HEK293 (cell line): Measurements from ENCODE around the gene IP6K2.

Experiments used
- CTCF ChIA-PET: fragments of 350-600 bp; formaldehyde crosslinking; extraction: SDS; loops from one replicate; lab custom pipeline; 2021; ENCODE audit warnings: antibody characterized with exemption; lab: Yijun Ruan, JAX
- POLR2A ChIA-PET: fragments of 300-600 bp; formaldehyde crosslinking; extraction: SDS; loops from one replicate; lab custom pipeline; 2020; ENCODE audit warnings: antibody characterized with exemption, inconsistent platforms; lab: Yijun Ruan, JAX
- H3K27ac ChIP-seq: fragments of 200-500 bp; sonication (Bioruptor generic); 2 replicates; pipeline ENCODE4 v1.5.1; 2014; ENCODE audit warnings: low read depth, low read length, control low read depth, inconsistent platforms; ENCODE audit errors: extremely low read depth
- H3K36me3 ChIP-seq, 2 experiments: fragments of 200-500 bp in 1 of 2; sonication (Bioruptor generic) in 1 of 2; 1 replicate in 1 of 2; 2 replicates in 1 of 2; pipeline ENCODE4 v1.5.1; 2014 to 2017; ENCODE audit warnings: inconsistent platforms in 2 of 2, low read length in 2 of 2; ENCODE audit not compliant: control insufficient read depth in 2 of 2, insufficient read depth in 1 of 2
- H3K4me1 ChIP-seq: fragments of 200-500 bp; sonication (Bioruptor generic); 2 replicates; pipeline ENCODE4 v1.5.1; 2014; ENCODE audit warnings: mild to moderate bottlenecking, low read length, inconsistent platforms; ENCODE audit not compliant: control insufficient read depth, insufficient read depth
- H3K4me3 ChIP-seq: 2 replicates; pipeline ENCODE4 v1.5.1; 2011; ENCODE audit warnings: low read depth, mild to moderate bottlenecking, control low read depth, low read length, moderate library complexity
- H3K9me3 ChIP-seq: fragments of 200-500 bp; sonication (Bioruptor generic); 2 replicates; pipeline ENCODE4 v1.5.1; 2014; ENCODE audit warnings: low read depth, low read length, inconsistent platforms; ENCODE audit not compliant: control insufficient read depth, insufficient read depth
- GFI1B ChIP-seq: fragments of 450-650 bp; formaldehyde crosslinking; IDR thresholded peaks from 2 replicates; pipeline ENCODE4 v1.5.1; 2016; ENCODE audit warnings: missing biosample characterization, missing genetic modification characterization
- HOXC10 ChIP-seq: sonication (generic); formaldehyde crosslinking; IDR thresholded peaks from 2 replicates; pipeline ENCODE4 v1.8.1; 2023; ENCODE audit warnings: mild to moderate bottlenecking, missing genetic modification reagents
- KLF16 ChIP-seq: fragments of 450-650 bp; formaldehyde crosslinking; IDR thresholded peaks from 2 replicates; pipeline ENCODE4 v1.5.1; 2017; ENCODE audit warnings: missing biosample characterization, missing genetic modification characterization
- MEIS1 ChIP-seq: sonication (generic); formaldehyde crosslinking; IDR thresholded peaks from 2 replicates; pipeline ENCODE4 v1.8.1; 2022; ENCODE audit warnings: missing genetic modification reagents, mild to moderate bottlenecking, borderline replicate concordance
- MZF1 ChIP-seq: fragments of 450-650 bp; formaldehyde crosslinking; IDR thresholded peaks from 2 replicates; pipeline ENCODE4 v1.5.1; 2017; ENCODE audit warnings: missing biosample characterization, missing genetic modification characterization, borderline replicate concordance
- PATZ1 ChIP-seq: fragments of 450-650 bp; formaldehyde crosslinking; IDR thresholded peaks from 2 replicates; pipeline ENCODE4 v1.5.1; 2016; ENCODE audit warnings: missing biosample characterization, missing genetic modification characterization
- SP2 ChIP-seq: fragments of 450-650 bp; formaldehyde crosslinking; IDR thresholded peaks from 2 replicates; pipeline ENCODE4 v1.5.1; 2016; ENCODE audit warnings: missing biosample characterization, missing genetic modification characterization
- SP7 ChIP-seq: fragments of 450-650 bp; formaldehyde crosslinking; IDR thresholded peaks from 2 replicates; pipeline ENCODE4 v1.5.1; 2016; ENCODE audit warnings: missing biosample characterization, missing genetic modification characterization
- TSHZ1 ChIP-seq: fragments of 450-650 bp; formaldehyde crosslinking; IDR thresholded peaks from 2 replicates; pipeline ENCODE4 v1.5.1; 2016; ENCODE audit warnings: missing biosample characterization, missing genetic modification characterization, borderline replicate concordance
- ZBTB10 ChIP-seq: fragments of 450-650 bp; formaldehyde crosslinking; IDR thresholded peaks from 2 replicates; pipeline ENCODE4 v1.5.1; 2016; ENCODE audit warnings: missing biosample characterization, missing genetic modification characterization
- ZNF114 ChIP-seq: fragments of 450-650 bp; formaldehyde crosslinking; IDR thresholded peaks from 2 replicates; pipeline ENCODE4 v1.5.0; 2017; ENCODE audit warnings: missing biosample characterization, missing genetic modification characterization
- ZNF132 ChIP-seq: fragments of 450-650 bp; formaldehyde crosslinking; IDR thresholded peaks from 2 replicates; pipeline ENCODE4 v1.5.1; 2017; ENCODE audit warnings: missing biosample characterization, missing genetic modification characterization, borderline replicate concordance
- ZNF140 ChIP-seq: fragments of 450-650 bp; formaldehyde crosslinking; IDR thresholded peaks from 2 replicates; pipeline ENCODE4 v1.5.1; 2016; ENCODE audit warnings: missing biosample characterization, missing genetic modification characterization
- ZNF175 ChIP-seq: fragments of 450-650 bp; formaldehyde crosslinking; IDR thresholded peaks from 2 replicates; pipeline ENCODE4 v1.5.1; 2016; ENCODE audit warnings: missing biosample characterization, missing genetic modification characterization
- ZNF211 ChIP-seq: fragments of 450-650 bp; formaldehyde crosslinking; IDR thresholded peaks from 2 replicates; pipeline ENCODE4 v1.5.1; 2016; ENCODE audit warnings: low read depth, missing biosample characterization, missing genetic modification characterization
- ZNF324 ChIP-seq: fragments of 450-650 bp; formaldehyde crosslinking; IDR thresholded peaks from 2 replicates; pipeline ENCODE4 v1.5.1; 2016; ENCODE audit warnings: missing biosample characterization, missing genetic modification characterization
- ZNF354C ChIP-seq: fragments of 450-650 bp; formaldehyde crosslinking; IDR thresholded peaks from 2 replicates; pipeline ENCODE4 v1.5.1; 2016; ENCODE audit warnings: missing biosample characterization, missing genetic modification characterization, low read depth, borderline replicate concordance
- ZNF433 ChIP-seq: fragments of 450-650 bp; formaldehyde crosslinking; IDR thresholded peaks from 2 replicates; pipeline ENCODE4 v1.5.1; 2016; ENCODE audit warnings: missing biosample characterization, missing genetic modification characterization, low read depth
- ZNF639 ChIP-seq: fragments of 450-650 bp; formaldehyde crosslinking; IDR thresholded peaks from 2 replicates; pipeline ENCODE4 v1.5.1; 2016; ENCODE audit warnings: missing biosample characterization, missing genetic modification characterization
- ZNF701 ChIP-seq: fragments of 450-650 bp; formaldehyde crosslinking; IDR thresholded peaks from 2 replicates; pipeline ENCODE4 v1.5.1; 2016; ENCODE audit warnings: missing biosample characterization, missing genetic modification characterization
- ZNF791 ChIP-seq: fragments of 450-650 bp; formaldehyde crosslinking; IDR thresholded peaks from 2 replicates; pipeline ENCODE4 v1.5.1; 2016; ENCODE audit warnings: missing biosample characterization, missing genetic modification characterization
- ZSCAN30 ChIP-seq: fragments of 450-650 bp; IDR thresholded peaks from 2 replicates; pipeline ENCODE4 v1.5.1; 2018; ENCODE audit warnings: missing biosample characterization, mild to moderate bottlenecking, missing genetic modification characterization, moderate library complexity
- TF ChIP-seq, protein P1 (sequence below): fragments of 450-650 bp; formaldehyde crosslinking; IDR thresholded peaks from 2 replicates; pipeline ENCODE4 v1.5.1; 2016; ENCODE audit warnings: missing biosample characterization, missing genetic modification characterization, low read depth

IP6K2 gene

DNA sequence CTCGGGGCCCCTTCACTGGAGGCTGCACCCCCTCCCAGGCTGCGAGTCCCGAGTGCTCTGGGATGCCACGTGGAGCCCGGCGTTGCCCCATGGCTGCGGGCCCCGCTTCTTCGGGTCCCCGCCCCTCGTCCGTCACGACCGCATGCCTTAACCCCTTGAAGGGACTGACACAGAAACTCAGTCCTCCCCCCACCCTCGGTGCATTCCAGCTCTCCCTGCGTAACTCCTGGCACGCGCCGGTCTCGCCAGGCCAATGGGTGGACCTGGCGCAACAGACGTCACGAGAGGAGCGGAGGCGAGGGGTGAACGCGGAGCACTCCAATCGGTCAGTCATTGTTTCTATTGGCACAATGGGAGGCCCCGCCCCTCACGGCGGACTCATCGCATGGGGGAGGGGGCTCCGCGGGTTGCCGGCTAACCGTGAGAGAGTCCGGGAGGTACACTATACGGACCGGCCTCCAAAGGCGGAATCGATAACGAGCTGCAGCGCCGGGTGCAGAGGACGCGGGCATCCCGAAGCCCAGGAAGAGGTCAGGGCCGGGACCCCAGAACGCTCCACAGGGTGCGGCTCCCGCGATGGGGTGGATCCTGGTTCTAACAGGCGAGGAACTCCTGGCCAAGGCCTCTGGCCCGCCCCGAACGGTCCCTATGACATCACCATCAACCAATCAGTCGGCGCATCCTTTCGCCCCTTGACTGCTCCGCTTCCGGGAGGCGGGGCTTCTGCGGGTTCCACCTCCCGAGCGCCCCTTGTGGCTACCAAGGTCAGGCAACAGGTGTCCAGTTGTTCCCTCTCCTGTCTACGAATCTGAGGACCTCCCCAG, 53.3 kb downstream of the IP6K2 start:
- H3K36me3 ChIP-seq: no peaks in the 10 kb centered on the region; a peak in 1 of 3 replicates
- no peaks in the 10 kb centered on the region for H3K9me3 ChIP-seq
- peak overlapping the region; percentile 51; the same call in 1 of the 2 replicates for H3K27ac ChIP-seq
- ChIA-PET CTCF (interaction anchor here (0.6 to 2.0 kb wide), 10 partner anchors 10 to 195 kb away, joined by 3 to 13 read pairs (median 3); partner anchors contain the start of gene SLC26A6), POLR2A (interaction anchor here (0.6 to 3.4 kb wide), 6 partner anchors 10 to 765 kb away, joined by 3 to 13 read pairs (median 4); partner anchors contain the start of genes NCKIPSD, NICN1 and SLC26A6)
- peak overlapping the region; percentile 60 for H3K4me3 ChIP-seq
- H3K4me1 ChIP-seq: no peaks in the 10 kb centered on the region
- TF ChIP-seq ZNF324 (tag by site-specific recombination) (0 out of 2 replicates have a peak, but pooled peaks have one; percentile 23), ZBTB10 (tag by site-specific recombination) (no peak; the same call in none of the 2 replicates), ZNF175 (tag by site-specific recombination) (no peak), ZSCAN30 (tag by site-specific recombination) (peak; percentile 59; the same call in 1 of the 2 replicates), PATZ1 (tag by site-specific recombination) (peak; percentile 90), SP7 (0 out of 2 replicates have a peak, but pooled peaks have one; percentile 58), ZNF114 (tag by site-specific recombination) (no peak), ZNF433 (tag by site-specific recombination) (no peak), HOXC10 (no peak), ZNF639 (tag by site-specific recombination) (peak; percentile 42; the same call in 1 of the 2 replicates), KLF16 (peak; percentile 53), ZNF132 (tag by site-specific recombination) (no peak), ZNF701 (tag by site-specific recombination) (no peak), ZNF140 (tag by site-specific recombination) (no peak), MEIS1 (CRISPR knock-in tag) (no peak), SP2 (tag by site-specific recombination) (peak; percentile 86), TSHZ1 (no peak; the same call in 1 of the 2 replicates), ZNF791 (tag by site-specific recombination) (no peak), ZNF354C (tag by site-specific recombination) (no peak), MZF1 (no peak), ZNF211 (tag by site-specific recombination) (no peak), GFI1B (tag by site-specific recombination) (no peak)
- TF ChIP-seq, protein P1, sequence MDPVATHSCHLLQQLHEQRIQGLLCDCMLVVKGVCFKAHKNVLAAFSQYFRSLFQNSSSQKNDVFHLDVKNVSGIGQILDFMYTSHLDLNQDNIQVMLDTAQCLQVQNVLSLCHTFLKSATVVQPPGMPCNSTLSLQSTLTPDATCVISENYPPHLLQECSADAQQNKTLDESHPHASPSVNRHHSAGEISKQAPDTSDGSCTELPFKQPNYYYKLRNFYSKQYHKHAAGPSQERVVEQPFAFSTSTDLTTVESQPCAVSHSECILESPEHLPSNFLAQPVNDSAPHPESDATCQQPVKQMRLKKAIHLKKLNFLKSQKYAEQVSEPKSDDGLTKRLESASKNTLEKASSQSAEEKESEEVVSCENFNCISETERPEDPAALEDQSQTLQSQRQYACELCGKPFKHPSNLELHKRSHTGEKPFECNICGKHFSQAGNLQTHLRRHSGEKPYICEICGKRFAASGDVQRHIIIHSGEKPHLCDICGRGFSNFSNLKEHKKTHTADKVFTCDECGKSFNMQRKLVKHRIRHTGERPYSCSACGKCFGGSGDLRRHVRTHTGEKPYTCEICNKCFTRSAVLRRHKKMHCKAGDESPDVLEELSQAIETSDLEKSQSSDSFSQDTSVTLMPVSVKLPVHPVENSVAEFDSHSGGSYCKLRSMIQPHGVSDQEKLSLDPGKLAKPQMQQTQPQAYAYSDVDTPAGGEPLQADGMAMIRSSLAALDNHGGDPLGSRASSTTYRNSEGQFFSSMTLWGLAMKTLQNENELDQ (tag by site-specific recombination): no peak
